ENCODE results near the gene ZMIZ1. TPM values are rescaled to one million over a fixed set of nuclear protein-coding genes. Genes with fewer than 3 reads are reported as not detected.

ZMIZ1 gene
- total RNA-seq, 1 experiment from 2014 or later, result 28.4 TPM

GRCh38 chr10:79108728-79109127 lies 40.0 kb downstream of the ZMIZ1 start:
- no peak for ATAC-seq
- Histone ChIP-seq H3K27me3 (ENCODE audit: insufficient read depth, low read length) (no peaks in the 10 kb centered on the region), H3K4me1 (ENCODE audit: control insufficient read depth in 1 of 2, insufficient read depth in 2 of 2, low read length in 2 of 2) (peaks cover 2 to 21% of the 10 kb centered on the region in 2 experiments; a peak in 3 of 4 replicates), H3K9me2 (ENCODE audit: insufficient read depth) (no peaks in the 10 kb centered on the region), H3K36me3 (ENCODE audit: control insufficient read depth in 1 of 2, insufficient read depth in 2 of 2, low read length in 2 of 2) (0 out of 4 replicates have a peak, but pooled peaks cover 0 to 3% of the 10 kb centered on the region in 2 experiments), H3K79me2 (ENCODE audit: insufficient read depth, low read length) (peaks cover 44% of the 10 kb centered on the region; the same call in 1 of the 2 replicates), H3K4me3 (replicated peaks in 1 of 2; ENCODE audit: low read depth in 1 of 2, low read length in 2 of 2) (no peak overlapping the region), H3K9ac (ENCODE audit: low read length) (no peak overlapping the region), H3K9me3 (ENCODE audit: control insufficient read depth in 1 of 2, insufficient read depth in 1 of 2, low read depth in 1 of 2, low read length in 2 of 2) (no peaks in the 10 kb centered on the region), H3K4me2 (ENCODE audit: low read length) (no peak overlapping the region), H3K27ac (ENCODE audit: low read depth, low read length) (no peak overlapping the region), H4K20me1 (ENCODE audit: insufficient read depth) (no peaks in the 10 kb centered on the region), H2AFZ (ENCODE audit: low read depth, low read length, poor library complexity, severe bottlenecking) (no peak overlapping the region)
- intact Hi-C loops (cut with micrococcal nuclease), result no loop called here
- no TSS peak for BruUV-seq (replicated peaks)
- no peak for DNase-seq (ENCODE audit: low read depth, low spot score)
- POLR2A ChIA-PET, result no interaction called here
- CTCF ChIA-PET, result no interaction called here
- RAD21 ChIA-PET (ENCODE audit: low non-redundant PET in 1 of 2, low total read pairs in 2 of 2, uncharacterized antibody in 2 of 2, unreplicated experiment in 2 of 2), result no interaction called here
- no peak for TF ChIP-seq ZBTB33 (IDR thresholded peaks at IDR 0.05; ENCODE audit: extremely low read depth, insufficient replicate concordance, low read length)
- TF ChIP-seq YY1 (IDR thresholded peaks at IDR 0.05; ENCODE audit: extremely low read depth, insufficient replicate concordance, low read depth, low read length), result no peak
- no peak for TF ChIP-seq ELF1 (IDR thresholded peaks at IDR 0.05; ENCODE audit: borderline replicate concordance, low read depth)
- no peak for TF ChIP-seq EZH2phosphoT487 (IDR thresholded peaks at IDR 0.05; ENCODE audit: borderline replicate concordance)
- no peak for TF ChIP-seq ZNF274 (IDR thresholded peaks at IDR 0.05; ENCODE audit: low read depth, low read length)
- no peak for TF ChIP-seq EGR1 (IDR thresholded peaks at IDR 0.05; ENCODE audit: low read depth)
- no peak for TF ChIP-seq POLR2A (IDR thresholded peaks at IDR 0.05; ENCODE audit: borderline replicate concordance, extremely low read depth, insufficient read depth, insufficient read length)
- TF ChIP-seq CTCF (IDR thresholded peaks at IDR 0.05 in 2 of 3, conservative IDR thresholded peaks at IDR 0.05 in 1 of 3; ENCODE audit: borderline replicate concordance in 1 of 3, insufficient read depth in 1 of 3, low read depth in 2 of 3, low read length in 2 of 3), result no peak
- TF ChIP-seq MAX (IDR thresholded peaks at IDR 0.05), result no peak
- no peak for TF ChIP-seq JUND (IDR thresholded peaks at IDR 0.05)
- TF ChIP-seq SRF (IDR thresholded peaks at IDR 0.05; ENCODE audit: low read depth), result no peak
- no peak for TF ChIP-seq SIN3A (IDR thresholded peaks at IDR 0.05; ENCODE audit: low read depth)
- TF ChIP-seq CBX3 (IDR thresholded peaks at IDR 0.05; ENCODE audit: low read depth), result no peak
- TF ChIP-seq CEBPB (IDR thresholded peaks at IDR 0.05; ENCODE audit: low read depth), result no peak
- TF ChIP-seq TCF7L2 (IDR thresholded peaks at IDR 0.05; ENCODE audit: borderline replicate concordance, extremely low read depth, insufficient read depth, insufficient read length), result no peak
- no peak for TF ChIP-seq ATF3 (IDR thresholded peaks at IDR 0.05)
- no peak for TF ChIP-seq EZH2 (IDR thresholded peaks at IDR 0.05)
